Panc1 (cell line): ENCODE data around the gene DHRS12. TPM values are rescaled to one million over a fixed set of nuclear protein-coding genes. Genes with fewer than 3 reads are reported as not detected.

Experiments
- ATAC-seq: fragments of 200-7000 bp; cut with Tn5 transposase; 2 replicates; pipeline ENCODE4 v1.9.1; 2020; ENCODE audit warnings: mild to moderate bottlenecking, moderate library complexity
- BruUV-seq: library from RNA; stranded (reverse); fragments of 400-500 nt; replicated peaks from 2 replicates; lab custom pipeline; 2021; lab: Mats Ljungman, UMichigan
- CTCF ChIA-PET: fragments of 300-600 bp; sonication (Branson Sonifier 250); formaldehyde crosslinking; loops from one replicate; lab custom pipeline; 2022; ENCODE audit warnings: antibody characterized with exemption; lab: Charles Lee
- POLR2A ChIA-PET: fragments of 300-600 bp; sonication (Branson Sonifier 250); formaldehyde crosslinking; loops from one replicate; lab custom pipeline; 2022; ENCODE audit warnings: antibody characterized with exemption; lab: Charles Lee
- DNase-seq: peaks from one replicate; pipeline ENCODE4 v3.0.0-alpha.2; 2010; ENCODE audit warnings: low read depth, low spot score
- H3K27ac ChIP-seq: 2 replicates; pipeline ENCODE4 v1.5.1; 2011; ENCODE audit warnings: mild to moderate bottlenecking, low read length, inconsistent platforms
- H3K27me3 ChIP-seq: fragments of 200-500 bp; sonication (Bioruptor generic); 2 replicates; pipeline ENCODE4 v1.6.0; 2014; ENCODE audit warnings: low read length, inconsistent platforms; ENCODE audit not compliant: control insufficient read depth, insufficient read depth
- H3K36me3 ChIP-seq: fragments of 200-500 bp; sonication (Bioruptor generic); 2 replicates; pipeline ENCODE4 v1.5.1; 2014; ENCODE audit warnings: inconsistent platforms, mild to moderate bottlenecking, low read length, moderate library complexity; ENCODE audit not compliant: control insufficient read depth, insufficient read depth
- H3K4me1 ChIP-seq: 2 replicates; pipeline ENCODE4 v1.5.1; 2011; ENCODE audit warnings: inconsistent platforms, mild to moderate bottlenecking, low read length, moderate library complexity; ENCODE audit not compliant: control insufficient read depth, insufficient read depth
- H3K4me3 ChIP-seq, 2 experiments: 2 replicates each; pipeline ENCODE4 v1.5.1; 2011 to 2012; ENCODE audit warnings: low read depth in 2 of 2, low read length in 2 of 2, mild to moderate bottlenecking in 2 of 2, inconsistent platforms in 1 of 2, moderate library complexity in 1 of 2
- H3K9me3 ChIP-seq: fragments of 200-500 bp; sonication (Bioruptor generic); 2 replicates; pipeline ENCODE4 v1.5.1; 2014; ENCODE audit warnings: low read depth, mild to moderate bottlenecking, inconsistent platforms, low read length, moderate library complexity; ENCODE audit not compliant: control insufficient read depth, insufficient read depth
- CTCF ChIP-seq: fragments of 450-650 bp; IDR thresholded peaks from 2 replicates; pipeline ENCODE4 v1.5.1; 2017; ENCODE audit warnings: mild to moderate bottlenecking
- POLR2AphosphoS5 ChIP-seq: IDR thresholded peaks from 2 replicates; pipeline ENCODE4 v1.6.1; 2012; ENCODE audit warnings: mild to moderate bottlenecking, low read depth, low read length, moderate library complexity
- SIN3A ChIP-seq: IDR thresholded peaks from 2 replicates; pipeline ENCODE4 v1.6.1; 2012; ENCODE audit warnings: low read depth, mild to moderate bottlenecking, low read length, moderate library complexity, borderline replicate concordance; ENCODE audit not compliant: insufficient read depth
- TCF7L2 ChIP-seq: IDR thresholded peaks from 2 replicates; pipeline ENCODE4 v1.6.1; 2011; ENCODE audit warnings: mild to moderate bottlenecking, low read depth, low read length, inconsistent platforms
- in situ Hi-C: cut with HindIII; loops from 2 replicates; pipeline ENCODE4 v1.10.0; 2016; ENCODE audit warnings: low sequenced_read_pairs, low pct_unique_long_range_greater_than_20kb
- intact Hi-C: fragments of 100-400 bp; cut with micrococcal nuclease; formaldehyde crosslinking; loops from one replicate; pipeline ENCODE4 v1.10.0; 2022; ENCODE audit not compliant: unreplicated experiment
- total RNA-seq: library from RNA; stranded (reverse); gene quantifications from one replicate; pipeline ENCODE4 v1.2.1, GENCODE V29; 2021; ENCODE audit not compliant: unreplicated experiment
- TF ChIP-seq, protein P1 (sequence below), 2 experiments: IDR thresholded peaks; 2 replicates each; pipeline ENCODE4 v1.6.1; 2011 to 2012; ENCODE audit warnings: low read depth in 2 of 2, control low read depth in 1 of 2, low read length in 1 of 2, mild to moderate bottlenecking in 1 of 2, moderate library complexity in 1 of 2; ENCODE audit not compliant: insufficient read depth in 1 of 2

The DHRS12 gene
- total RNA-seq, 1 experiment from 2014 or later: 10.7 TPM

- Histone ChIP-seq H3K27ac (no peak overlapping the region), H3K27me3 (no peaks in the 10 kb centered on the region), H3K36me3 (no peaks in the 10 kb centered on the region), H3K4me3 (no peak overlapping the region), H3K4me1 (no peaks in the 10 kb centered on the region), H3K9me3 (no peaks in the 10 kb centered on the region)
- TF ChIP-seq POLR2AphosphoS5 (no peak), CTCF (no peak), SIN3A (no peak), TCF7L2 (no peak)
- TF ChIP-seq, protein P1, sequence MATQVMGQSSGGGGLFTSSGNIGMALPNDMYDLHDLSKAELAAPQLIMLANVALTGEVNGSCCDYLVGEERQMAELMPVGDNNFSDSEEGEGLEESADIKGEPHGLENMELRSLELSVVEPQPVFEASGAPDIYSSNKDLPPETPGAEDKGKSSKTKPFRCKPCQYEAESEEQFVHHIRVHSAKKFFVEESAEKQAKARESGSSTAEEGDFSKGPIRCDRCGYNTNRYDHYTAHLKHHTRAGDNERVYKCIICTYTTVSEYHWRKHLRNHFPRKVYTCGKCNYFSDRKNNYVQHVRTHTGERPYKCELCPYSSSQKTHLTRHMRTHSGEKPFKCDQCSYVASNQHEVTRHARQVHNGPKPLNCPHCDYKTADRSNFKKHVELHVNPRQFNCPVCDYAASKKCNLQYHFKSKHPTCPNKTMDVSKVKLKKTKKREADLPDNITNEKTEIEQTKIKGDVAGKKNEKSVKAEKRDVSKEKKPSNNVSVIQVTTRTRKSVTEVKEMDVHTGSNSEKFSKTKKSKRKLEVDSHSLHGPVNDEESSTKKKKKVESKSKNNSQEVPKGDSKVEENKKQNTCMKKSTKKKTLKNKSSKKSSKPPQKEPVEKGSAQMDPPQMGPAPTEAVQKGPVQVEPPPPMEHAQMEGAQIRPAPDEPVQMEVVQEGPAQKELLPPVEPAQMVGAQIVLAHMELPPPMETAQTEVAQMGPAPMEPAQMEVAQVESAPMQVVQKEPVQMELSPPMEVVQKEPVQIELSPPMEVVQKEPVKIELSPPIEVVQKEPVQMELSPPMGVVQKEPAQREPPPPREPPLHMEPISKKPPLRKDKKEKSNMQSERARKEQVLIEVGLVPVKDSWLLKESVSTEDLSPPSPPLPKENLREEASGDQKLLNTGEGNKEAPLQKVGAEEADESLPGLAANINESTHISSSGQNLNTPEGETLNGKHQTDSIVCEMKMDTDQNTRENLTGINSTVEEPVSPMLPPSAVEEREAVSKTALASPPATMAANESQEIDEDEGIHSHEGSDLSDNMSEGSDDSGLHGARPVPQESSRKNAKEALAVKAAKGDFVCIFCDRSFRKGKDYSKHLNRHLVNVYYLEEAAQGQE (IDR thresholded peaks at IDR 0.05; ENCODE audit: insufficient read depth in 1 of 2, low read depth in 2 of 2, low read length in 1 of 2): no peak
- CTCF ChIA-PET: no interaction called here
- ATAC-seq (no peak), DNase-seq (no peak)
- in situ Hi-C loops: no loop called here
- POLR2A ChIA-PET: interaction anchor here (0.6 kb wide), 1 partner anchor 125 kb away, joined by 3 read pairs; no protein-coding TSS in a partner anchor
- intact Hi-C loops: no loop called here
- BruUV-seq: no TSS peak
These were observed 82.5 kb downstream of the DHRS12 start for GRCh38 chr13:51721496-51721895.

- H3K27me3 ChIP-seq: no peaks in the 10 kb centered on the region
- no peak overlapping the region for H3K27ac ChIP-seq
- no peaks in the 10 kb centered on the region for H3K36me3 ChIP-seq
- TF ChIP-seq TCF7L2 (no peak), SIN3A (no peak), POLR2AphosphoS5 (no peak), CTCF (no peak)
- TF ChIP-seq, protein P1 (IDR thresholded peaks at IDR 0.05; ENCODE audit: insufficient read depth in 1 of 2, low read depth in 2 of 2, low read length in 1 of 2): no peak
- BruUV-seq: no TSS peak
- POLR2A ChIA-PET: no interaction called here
- intact Hi-C loops (no loop called here), in situ Hi-C loops (no loop called here)
- no peak for ATAC-seq
- no peaks in the 10 kb centered on the region for H3K4me1 ChIP-seq
- H3K4me3 ChIP-seq: no peak overlapping the region
- CTCF ChIA-PET: no interaction called here
- no peak for DNase-seq
- H3K9me3 ChIP-seq: no peaks in the 10 kb centered on the region
These were observed 84.6 kb downstream of the DHRS12 start for GRCh38 chr13:51719394-51719793.

Other genes with a start within 250 kb of the DHRS12 start
- gene WDFY2, start 219.7 kb downstream of the DHRS12 start, total RNA-seq: 7.8 TPM
- 0.15 TPM for gene TMEM272, start 41.0 kb upstream of the DHRS12 start, total RNA-seq
- gene CCDC70, start 57.8 kb upstream of the DHRS12 start, total RNA-seq: not detected
- gene ATP7B, start 207.3 kb upstream of the DHRS12 start, total RNA-seq: 19.6 TPM
- gene ALG11, start 208.2 kb upstream of the DHRS12 start, total RNA-seq: 23.9 TPM
- 11.2 TPM for gene UTP14C, start 220.5 kb upstream of the DHRS12 start, total RNA-seq